ENCODE measurements around the gene SULT1C2. TPM values are rescaled to one million over a fixed set of nuclear protein-coding genes. Genes with fewer than 3 reads are reported as not detected.

Gene SULT1C2
- total and polyA plus RNA-seq, 9 of the 15 experiments (the other 6 are each of a cell fraction or from before 2014, with no cell fraction given) = 0.22 TPM; not detected in 8

DNA sequence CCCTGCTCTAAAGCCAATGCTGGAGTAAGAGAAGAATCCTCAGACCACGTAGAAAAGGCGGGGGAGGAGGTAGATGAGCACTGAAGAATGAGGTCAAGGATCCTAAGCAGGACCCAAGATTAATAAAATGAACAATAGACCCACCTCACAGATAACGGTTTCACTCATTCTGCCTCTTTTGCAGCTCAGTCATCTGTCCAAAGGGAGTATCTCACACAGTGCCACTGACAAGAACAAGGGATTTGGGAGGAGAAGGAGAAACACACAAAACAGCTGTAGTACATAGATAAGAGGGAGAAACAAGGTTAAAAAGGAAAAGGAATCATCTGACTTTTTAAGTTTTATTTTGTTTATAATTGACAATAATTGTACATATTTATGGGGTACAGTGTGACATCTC, 58.1 kb downstream of the SULT1C2 start (continued):
- no peak for TF ChIP-seq FOXK2 (conservative IDR thresholded peaks at IDR 0.05 in 1 of 2, IDR thresholded peaks at IDR 0.05 in 1 of 2; ENCODE audit: low read depth in 2 of 2)
- no peak for TF ChIP-seq ZNF212 (CRISPR knock-in tag; IDR thresholded peaks at IDR 0.05)
- no peak for TF ChIP-seq KDM4B (IDR thresholded peaks at IDR 0.05; ENCODE audit: borderline replicate concordance in 2 of 2, low read depth in 1 of 2)
- TF ChIP-seq ZC3H4 (CRISPR knock-in tag; IDR thresholded peaks at IDR 0.05; ENCODE audit: borderline replicate concordance) = no peak
- TF ChIP-seq FOXM1 (IDR thresholded peaks at IDR 0.05; ENCODE audit: low read depth) = peak; percentile 40; the same call in 1 of the 2 replicates
- TF ChIP-seq FOXM1 (CRISPR knock-in tag; IDR thresholded peaks at IDR 0.05; ENCODE audit: low read depth) = no peak
- peak; percentile 92 for TF ChIP-seq SOX6 (IDR thresholded peaks at IDR 0.05)
- TF ChIP-seq HCFC1 (IDR thresholded peaks at IDR 0.05; ENCODE audit: low read depth, low read length) = no peak
- no peak for TF ChIP-seq ZNF41 (CRISPR knock-in tag; conservative IDR thresholded peaks at IDR 0.05)
- TF ChIP-seq, protein P1, sequence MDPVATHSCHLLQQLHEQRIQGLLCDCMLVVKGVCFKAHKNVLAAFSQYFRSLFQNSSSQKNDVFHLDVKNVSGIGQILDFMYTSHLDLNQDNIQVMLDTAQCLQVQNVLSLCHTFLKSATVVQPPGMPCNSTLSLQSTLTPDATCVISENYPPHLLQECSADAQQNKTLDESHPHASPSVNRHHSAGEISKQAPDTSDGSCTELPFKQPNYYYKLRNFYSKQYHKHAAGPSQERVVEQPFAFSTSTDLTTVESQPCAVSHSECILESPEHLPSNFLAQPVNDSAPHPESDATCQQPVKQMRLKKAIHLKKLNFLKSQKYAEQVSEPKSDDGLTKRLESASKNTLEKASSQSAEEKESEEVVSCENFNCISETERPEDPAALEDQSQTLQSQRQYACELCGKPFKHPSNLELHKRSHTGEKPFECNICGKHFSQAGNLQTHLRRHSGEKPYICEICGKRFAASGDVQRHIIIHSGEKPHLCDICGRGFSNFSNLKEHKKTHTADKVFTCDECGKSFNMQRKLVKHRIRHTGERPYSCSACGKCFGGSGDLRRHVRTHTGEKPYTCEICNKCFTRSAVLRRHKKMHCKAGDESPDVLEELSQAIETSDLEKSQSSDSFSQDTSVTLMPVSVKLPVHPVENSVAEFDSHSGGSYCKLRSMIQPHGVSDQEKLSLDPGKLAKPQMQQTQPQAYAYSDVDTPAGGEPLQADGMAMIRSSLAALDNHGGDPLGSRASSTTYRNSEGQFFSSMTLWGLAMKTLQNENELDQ (CRISPR knock-in tag; IDR thresholded peaks at IDR 0.05; ENCODE audit: borderline replicate concordance) = no peak
- TF ChIP-seq ATF7 (IDR thresholded peaks at IDR 0.05) = no peak
- no peak for TF ChIP-seq RBM39 (optimal IDR thresholded peaks at IDR 0.05; ENCODE audit: low read depth, low read length)
- peak; percentile 57; the same call in 1 of the 2 replicates for TF ChIP-seq ZNF239 (CRISPR knock-in tag; IDR thresholded peaks at IDR 0.05)
- peak; percentile 52 for TF ChIP-seq DACH1 (IDR thresholded peaks at IDR 0.05; ENCODE audit: partially characterized antibody)
- TF ChIP-seq TBL1XR1 (IDR thresholded peaks at IDR 0.05; ENCODE audit: low read length in 2 of 2) = no peak
- TF ChIP-seq, protein P2, sequence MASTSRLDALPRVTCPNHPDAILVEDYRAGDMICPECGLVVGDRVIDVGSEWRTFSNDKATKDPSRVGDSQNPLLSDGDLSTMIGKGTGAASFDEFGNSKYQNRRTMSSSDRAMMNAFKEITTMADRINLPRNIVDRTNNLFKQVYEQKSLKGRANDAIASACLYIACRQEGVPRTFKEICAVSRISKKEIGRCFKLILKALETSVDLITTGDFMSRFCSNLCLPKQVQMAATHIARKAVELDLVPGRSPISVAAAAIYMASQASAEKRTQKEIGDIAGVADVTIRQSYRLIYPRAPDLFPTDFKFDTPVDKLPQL (IDR thresholded peaks at IDR 0.05; ENCODE audit: extremely low read depth, insufficient read length) = no peak
- TF ChIP-seq TEAD1 (CRISPR knock-in tag; IDR thresholded peaks at IDR 0.05) = no peak
- TF ChIP-seq, protein P3, sequence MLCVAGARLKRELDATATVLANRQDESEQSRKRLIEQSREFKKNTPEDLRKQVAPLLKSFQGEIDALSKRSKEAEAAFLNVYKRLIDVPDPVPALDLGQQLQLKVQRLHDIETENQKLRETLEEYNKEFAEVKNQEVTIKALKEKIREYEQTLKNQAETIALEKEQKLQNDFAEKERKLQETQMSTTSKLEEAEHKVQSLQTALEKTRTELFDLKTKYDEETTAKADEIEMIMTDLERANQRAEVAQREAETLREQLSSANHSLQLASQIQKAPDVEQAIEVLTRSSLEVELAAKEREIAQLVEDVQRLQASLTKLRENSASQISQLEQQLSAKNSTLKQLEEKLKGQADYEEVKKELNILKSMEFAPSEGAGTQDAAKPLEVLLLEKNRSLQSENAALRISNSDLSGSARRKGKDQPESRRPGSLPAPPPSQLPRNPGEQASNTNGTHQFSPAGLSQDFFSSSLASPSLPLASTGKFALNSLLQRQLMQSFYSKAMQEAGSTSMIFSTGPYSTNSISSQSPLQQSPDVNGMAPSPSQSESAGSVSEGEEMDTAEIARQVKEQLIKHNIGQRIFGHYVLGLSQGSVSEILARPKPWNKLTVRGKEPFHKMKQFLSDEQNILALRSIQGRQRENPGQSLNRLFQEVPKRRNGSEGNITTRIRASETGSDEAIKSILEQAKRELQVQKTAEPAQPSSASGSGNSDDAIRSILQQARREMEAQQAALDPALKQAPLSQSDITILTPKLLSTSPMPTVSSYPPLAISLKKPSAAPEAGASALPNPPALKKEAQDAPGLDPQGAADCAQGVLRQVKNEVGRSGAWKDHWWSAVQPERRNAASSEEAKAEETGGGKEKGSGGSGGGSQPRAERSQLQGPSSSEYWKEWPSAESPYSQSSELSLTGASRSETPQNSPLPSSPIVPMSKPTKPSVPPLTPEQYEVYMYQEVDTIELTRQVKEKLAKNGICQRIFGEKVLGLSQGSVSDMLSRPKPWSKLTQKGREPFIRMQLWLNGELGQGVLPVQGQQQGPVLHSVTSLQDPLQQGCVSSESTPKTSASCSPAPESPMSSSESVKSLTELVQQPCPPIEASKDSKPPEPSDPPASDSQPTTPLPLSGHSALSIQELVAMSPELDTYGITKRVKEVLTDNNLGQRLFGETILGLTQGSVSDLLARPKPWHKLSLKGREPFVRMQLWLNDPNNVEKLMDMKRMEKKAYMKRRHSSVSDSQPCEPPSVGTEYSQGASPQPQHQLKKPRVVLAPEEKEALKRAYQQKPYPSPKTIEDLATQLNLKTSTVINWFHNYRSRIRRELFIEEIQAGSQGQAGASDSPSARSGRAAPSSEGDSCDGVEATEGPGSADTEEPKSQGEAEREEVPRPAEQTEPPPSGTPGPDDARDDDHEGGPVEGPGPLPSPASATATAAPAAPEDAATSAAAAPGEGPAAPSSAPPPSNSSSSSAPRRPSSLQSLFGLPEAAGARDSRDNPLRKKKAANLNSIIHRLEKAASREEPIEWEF (CRISPR knock-in tag; IDR thresholded peaks at IDR 0.05) = no peak
- TF ChIP-seq ARNT (IDR thresholded peaks at IDR 0.05) = peak in 1 of 2 experiments; percentile 54; a peak in 1 of 4 replicates
- peak in 1 of 2 experiments; percentile 67; a peak in 2 of 4 replicates for TF ChIP-seq TRIM24 (IDR thresholded peaks at IDR 0.05)
- TF ChIP-seq SNIP1 (IDR thresholded peaks at IDR 0.05; ENCODE audit: low read depth) = no peak
- TF ChIP-seq MXD1 (CRISPR knock-in tag; IDR thresholded peaks at IDR 0.05; ENCODE audit: borderline replicate concordance, poor library complexity, severe bottlenecking) = no peak
